Measurements from ENCODE around the gene ZNF318.

The ZNF318 gene

DNA sequence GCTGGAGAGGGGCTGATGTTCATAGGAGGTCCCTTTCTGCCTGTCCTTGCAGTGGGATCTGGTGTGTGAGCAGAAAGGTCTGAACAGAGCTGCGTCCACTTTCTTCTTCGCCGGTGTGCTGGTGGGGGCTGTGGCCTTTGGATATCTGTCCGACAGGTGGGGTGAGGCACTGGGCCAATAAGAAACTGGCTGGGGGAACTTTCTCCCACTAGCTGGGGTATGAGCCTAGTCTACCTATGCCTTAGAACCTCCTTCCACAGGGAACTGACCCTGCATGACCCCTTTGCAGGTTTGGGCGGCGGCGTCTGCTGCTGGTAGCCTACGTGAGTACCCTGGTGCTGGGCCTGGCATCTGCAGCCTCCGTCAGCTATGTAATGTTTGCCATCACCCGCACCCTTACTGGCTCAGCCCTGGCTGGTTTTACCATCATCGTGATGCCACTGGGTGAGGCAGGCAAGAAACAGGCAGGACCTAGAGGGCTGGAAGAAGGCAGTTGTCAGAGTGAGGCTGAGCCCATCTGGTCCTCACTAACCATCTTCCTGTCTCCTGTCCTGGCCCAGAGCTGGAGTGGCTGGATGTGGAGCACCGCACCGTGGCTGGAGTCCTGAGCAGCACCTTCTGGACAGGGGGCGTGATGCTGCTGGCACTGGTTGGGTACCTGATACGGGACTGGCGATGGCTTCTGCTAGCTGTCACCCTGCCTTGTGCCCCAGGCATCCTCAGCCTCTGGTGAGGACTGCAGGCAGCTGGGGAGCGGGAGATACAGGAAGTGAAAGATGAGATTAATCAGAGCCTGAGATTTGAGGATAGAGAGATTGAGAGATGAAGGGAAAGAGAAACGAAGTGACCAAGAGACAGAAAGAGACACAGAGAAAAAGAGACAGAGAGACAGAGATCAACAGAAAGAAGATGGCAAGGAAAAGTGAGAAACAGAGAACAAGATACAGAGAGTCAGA lies 69.8 kb downstream of the ZNF318 start:
- Histone ChIP-seq H4K91ac (ENCODE audit: low read depth, low read length) (no peak overlapping the region), H3K27ac (ENCODE audit: low read depth, low read length) (no peak overlapping the region), H3K4ac (ENCODE audit: low read depth, low read length) (no peak overlapping the region), H4K12ac (ENCODE audit: low read depth, low read length) (no peak overlapping the region), H3K36me3 (ENCODE audit: control insufficient read depth in 1 of 2, insufficient read depth in 2 of 2, low read length in 2 of 2) (no peaks in the 10 kb centered on the region), H3K23ac (ENCODE audit: low read length) (no peak overlapping the region), H3K9me3 (ENCODE audit: insufficient read depth, low read depth, low read length) (peaks cover 4% of the 10 kb centered on the region), H3K4me1 (ENCODE audit: control insufficient read depth in 1 of 2, insufficient read depth in 2 of 2, low read length in 2 of 2) (no peaks in the 10 kb centered on the region), H3K18ac (ENCODE audit: low read length) (no peak overlapping the region), H2BK5ac (ENCODE audit: low read depth, low read length, poor library complexity) (no peak overlapping the region), H2AK5ac (ENCODE audit: low read length) (no peak overlapping the region), H3K9ac (ENCODE audit: low read length) (no peak overlapping the region), H3K79me2 (ENCODE audit: control insufficient read depth, insufficient read depth, low read length, poor library complexity) (no peaks in the 10 kb centered on the region), H2BK120ac (ENCODE audit: insufficient read depth, low read length, poor library complexity) (no peak overlapping the region), H3K14ac (ENCODE audit: low read length) (no peak overlapping the region), H3K4me2 (ENCODE audit: low read length) (no peak overlapping the region), H3K79me1 (ENCODE audit: low read length) (no peaks in the 10 kb centered on the region), H4K8ac (ENCODE audit: low read depth, low read length) (no peak overlapping the region), H3K27me3 (ENCODE audit: insufficient read depth, low read length) (no peaks in the 10 kb centered on the region), H3K4me3 (ENCODE audit: low read depth, low read length) (no peak overlapping the region), H2BK12ac (ENCODE audit: low read length) (no peak overlapping the region), H2AFZ (ENCODE audit: insufficient read depth, low read length, poor library complexity) (no peak overlapping the region)
- WGBS (ENCODE audit: extremely low coverage, insufficient coverage, insufficient read length): no CpG with 5 or more reads among the region's 18 CpGs
- DNase-seq: no peak

DNA sequence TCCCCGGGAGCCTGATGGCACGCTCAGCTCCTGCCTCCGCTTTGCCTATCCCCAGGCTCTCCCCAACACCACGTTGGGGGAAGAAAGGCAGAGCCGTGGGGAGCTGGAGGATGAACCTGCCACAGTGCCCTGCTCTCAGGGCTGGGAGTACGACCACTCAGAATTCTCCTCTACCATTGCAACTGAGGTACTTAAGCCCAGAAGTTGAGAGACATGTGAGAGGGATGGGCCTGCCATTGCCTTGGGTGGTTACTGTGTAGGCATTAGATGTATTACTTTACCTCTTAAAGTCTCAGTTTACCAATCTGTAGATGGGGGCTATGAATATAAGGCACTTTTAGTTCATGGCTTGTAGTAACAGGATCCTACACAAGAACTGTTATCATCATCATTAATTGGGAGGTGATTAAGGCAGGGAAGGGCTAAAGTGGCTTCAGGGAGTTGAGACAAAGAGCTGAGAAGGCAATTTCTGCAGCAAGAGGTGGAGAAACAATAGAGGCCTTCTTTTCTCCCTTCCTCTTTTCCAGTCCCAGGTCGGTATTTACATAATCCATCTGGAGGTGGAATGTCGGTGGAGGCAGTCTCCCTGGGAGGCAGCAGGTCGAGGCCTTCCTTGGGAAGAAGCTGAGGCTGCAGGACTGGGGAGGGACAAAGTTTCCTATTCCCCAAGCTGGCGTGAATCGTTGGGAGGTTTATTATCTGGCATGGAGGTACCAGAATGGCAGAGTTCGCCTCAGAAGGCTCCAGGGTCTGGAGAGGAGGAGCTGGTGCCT lies 70.7 kb downstream of the ZNF318 start:
- Histone ChIP-seq H3K18ac (ENCODE audit: low read length) (no peak overlapping the region), H3K27ac (ENCODE audit: low read depth, low read length) (no peak overlapping the region), H3K79me2 (ENCODE audit: control insufficient read depth, insufficient read depth, low read length, poor library complexity) (no peaks in the 10 kb centered on the region), H3K4me3 (ENCODE audit: low read depth, low read length) (no peak overlapping the region), H3K14ac (ENCODE audit: low read length) (no peak overlapping the region), H3K4me2 (ENCODE audit: low read length) (no peak overlapping the region), H2BK120ac (ENCODE audit: insufficient read depth, low read length, poor library complexity) (no peak overlapping the region), H3K9me3 (ENCODE audit: insufficient read depth, low read depth, low read length) (peaks cover 7% of the 10 kb centered on the region), H2AFZ (ENCODE audit: insufficient read depth, low read length, poor library complexity) (no peak overlapping the region), H3K23ac (ENCODE audit: low read length) (no peak overlapping the region), H4K12ac (ENCODE audit: low read depth, low read length) (no peak overlapping the region), H3K4me1 (ENCODE audit: control insufficient read depth in 1 of 2, insufficient read depth in 2 of 2, low read length in 2 of 2) (no peaks in the 10 kb centered on the region), H3K9ac (ENCODE audit: low read length) (no peak overlapping the region), H4K8ac (ENCODE audit: low read depth, low read length) (no peak overlapping the region), H3K79me1 (ENCODE audit: low read length) (no peaks in the 10 kb centered on the region), H2BK12ac (ENCODE audit: low read length) (no peak overlapping the region), H3K27me3 (ENCODE audit: insufficient read depth, low read length) (no peaks in the 10 kb centered on the region), H3K36me3 (ENCODE audit: control insufficient read depth in 1 of 2, insufficient read depth in 2 of 2, low read length in 2 of 2) (no peaks in the 10 kb centered on the region), H2AK5ac (ENCODE audit: low read length) (no peak overlapping the region), H4K91ac (ENCODE audit: low read depth, low read length) (no peak overlapping the region), H3K4ac (ENCODE audit: low read depth, low read length) (no peak overlapping the region), H2BK5ac (ENCODE audit: low read depth, low read length, poor library complexity) (no peak overlapping the region)
- WGBS (ENCODE audit: extremely low coverage, insufficient coverage, insufficient read length): no CpG with 5 or more reads among the region's 12 CpGs
- DNase-seq: no peak

DNA sequence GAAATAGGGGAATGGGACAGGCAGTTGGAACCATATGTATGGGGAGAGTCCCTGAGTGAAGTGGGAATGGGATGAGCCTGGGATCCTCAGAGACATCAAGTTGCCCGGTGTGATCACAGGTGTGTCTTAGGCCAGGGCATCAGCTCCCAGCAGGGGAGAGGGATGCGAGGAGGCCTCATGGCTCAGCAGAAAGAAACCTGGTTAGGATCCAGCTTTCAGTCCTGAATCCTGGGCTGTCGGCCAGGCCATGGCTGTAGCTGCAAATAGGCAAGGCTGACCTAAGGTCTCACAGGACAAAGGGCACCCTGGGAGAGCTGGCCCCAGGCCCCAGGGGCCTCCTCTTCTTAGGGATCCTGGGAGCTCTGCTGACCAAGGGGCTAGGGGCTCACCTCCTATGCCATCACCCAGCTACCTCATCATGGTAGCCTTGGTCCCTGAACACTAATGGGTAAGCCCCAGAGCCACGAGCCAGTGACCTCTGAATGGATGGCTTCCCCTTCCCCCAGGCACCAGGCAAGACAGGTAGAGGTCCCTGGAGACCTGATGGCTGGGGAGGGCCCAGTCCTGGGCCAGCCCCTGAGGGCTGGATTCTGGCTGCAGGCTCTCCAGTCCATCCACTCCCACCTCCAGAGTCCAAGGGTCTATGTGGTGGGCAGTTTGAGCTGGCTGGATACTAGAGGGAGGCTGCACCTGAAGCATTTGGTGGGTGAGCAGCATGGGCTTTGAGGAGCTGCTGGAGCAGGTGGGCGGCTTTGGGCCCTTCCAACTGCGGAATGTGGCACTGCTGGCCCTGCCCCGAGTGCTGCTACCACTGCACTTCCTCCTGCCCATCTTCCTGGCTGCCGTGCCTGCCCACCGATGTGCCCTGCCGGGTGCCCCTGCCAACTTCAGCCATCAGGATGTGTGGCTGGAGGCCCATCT lies 71.5 kb downstream of the ZNF318 start, which contains the start of gene SLC22A7:
SLC22A7 (plus strand) TSS at position 617 of the 921 bp plus-strand sequence; CDS start at position 716, 99 bp downstream.
- H3K27me3 ChIP-seq (ENCODE audit: insufficient read depth, low read length): no peaks in the 10 kb centered on the region
- no peak within 1 kb of the TSS for H3K14ac ChIP-seq (ENCODE audit: low read length)
- H2BK120ac ChIP-seq (ENCODE audit: insufficient read depth, low read length, poor library complexity): no peak within 1 kb of the TSS
- no peaks in the 10 kb centered on the region for H3K4me1 ChIP-seq (ENCODE audit: control insufficient read depth in 1 of 2, insufficient read depth in 2 of 2, low read length in 2 of 2)
- no peak within 1 kb of the TSS for H4K91ac ChIP-seq (ENCODE audit: low read depth, low read length)
- no peak within 1 kb of the TSS for H3K23ac ChIP-seq (ENCODE audit: low read length)
- H2BK12ac ChIP-seq (ENCODE audit: low read length): no peak within 1 kb of the TSS
- no peak within 1 kb of the TSS for H2BK5ac ChIP-seq (ENCODE audit: low read depth, low read length, poor library complexity)
- no CpG with 5 or more reads among the region's 10 CpGs for WGBS (ENCODE audit: extremely low coverage, insufficient coverage, insufficient read length)
- no peak within 1 kb of the TSS for H4K8ac ChIP-seq (ENCODE audit: low read depth, low read length)
- no peak within 1 kb of the TSS for H3K4me3 ChIP-seq (ENCODE audit: low read depth, low read length)
- peaks cover 7% of the 10 kb centered on the region for H3K9me3 ChIP-seq (ENCODE audit: insufficient read depth, low read depth, low read length)
- H3K9ac ChIP-seq (ENCODE audit: low read length): no peak within 1 kb of the TSS
- no peak within 1 kb of the TSS for H3K27ac ChIP-seq (ENCODE audit: low read depth, low read length)
- H3K4me2 ChIP-seq (ENCODE audit: low read length): no peak within 1 kb of the TSS
- H3K4ac ChIP-seq (ENCODE audit: low read depth, low read length): no peak within 1 kb of the TSS
- H4K12ac ChIP-seq (ENCODE audit: low read depth, low read length): no peak within 1 kb of the TSS
- H3K79me2 ChIP-seq (ENCODE audit: control insufficient read depth, insufficient read depth, low read length, poor library complexity): no peaks in the 10 kb centered on the region
- no peak within 1 kb of the TSS for H2AK5ac ChIP-seq (ENCODE audit: low read length)
- no peak within 1 kb of the TSS for H2AFZ ChIP-seq (ENCODE audit: insufficient read depth, low read length, poor library complexity)
- no peaks in the 10 kb centered on the region for H3K79me1 ChIP-seq (ENCODE audit: low read length)
- no peaks in the 10 kb centered on the region for H3K36me3 ChIP-seq (ENCODE audit: control insufficient read depth in 1 of 2, insufficient read depth in 2 of 2, low read length in 2 of 2)
- H3K18ac ChIP-seq (ENCODE audit: low read length): no peak within 1 kb of the TSS
- DNase-seq: no peak
